Measurements from ENCODE around the gene GLDN.

DNA sequence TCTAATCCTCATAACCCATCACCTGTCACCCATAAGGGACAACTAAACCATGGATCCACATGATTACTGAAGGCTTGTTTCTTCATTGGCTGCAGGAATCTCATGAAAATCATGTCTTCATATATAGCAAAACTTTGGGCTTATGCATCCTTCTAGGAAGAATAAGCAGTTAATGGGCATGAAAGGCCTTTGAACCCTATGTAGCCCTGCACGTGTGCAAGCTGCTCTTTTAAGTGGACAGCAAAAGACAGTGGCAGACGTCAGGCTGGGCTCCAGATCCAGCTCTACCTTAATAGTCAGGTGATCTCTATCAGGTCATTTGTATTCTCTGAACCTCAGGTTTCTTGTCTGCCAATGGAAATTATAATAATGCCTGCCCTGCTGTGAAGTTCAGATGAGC lies 21.9 kb upstream of the GLDN start:
- TF ChIP-seq, protein P1, sequence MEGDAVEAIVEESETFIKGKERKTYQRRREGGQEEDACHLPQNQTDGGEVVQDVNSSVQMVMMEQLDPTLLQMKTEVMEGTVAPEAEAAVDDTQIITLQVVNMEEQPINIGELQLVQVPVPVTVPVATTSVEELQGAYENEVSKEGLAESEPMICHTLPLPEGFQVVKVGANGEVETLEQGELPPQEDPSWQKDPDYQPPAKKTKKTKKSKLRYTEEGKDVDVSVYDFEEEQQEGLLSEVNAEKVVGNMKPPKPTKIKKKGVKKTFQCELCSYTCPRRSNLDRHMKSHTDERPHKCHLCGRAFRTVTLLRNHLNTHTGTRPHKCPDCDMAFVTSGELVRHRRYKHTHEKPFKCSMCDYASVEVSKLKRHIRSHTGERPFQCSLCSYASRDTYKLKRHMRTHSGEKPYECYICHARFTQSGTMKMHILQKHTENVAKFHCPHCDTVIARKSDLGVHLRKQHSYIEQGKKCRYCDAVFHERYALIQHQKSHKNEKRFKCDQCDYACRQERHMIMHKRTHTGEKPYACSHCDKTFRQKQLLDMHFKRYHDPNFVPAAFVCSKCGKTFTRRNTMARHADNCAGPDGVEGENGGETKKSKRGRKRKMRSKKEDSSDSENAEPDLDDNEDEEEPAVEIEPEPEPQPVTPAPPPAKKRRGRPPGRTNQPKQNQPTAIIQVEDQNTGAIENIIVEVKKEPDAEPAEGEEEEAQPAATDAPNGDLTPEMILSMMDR (IDR thresholded peaks at IDR 0.05; ENCODE audit: control extremely low read depth in 1 of 3, insufficient read depth in 1 of 3, low read depth in 1 of 3, low read length in 3 of 3), result no peak
- TF ChIP-seq POLR2AphosphoS5 (IDR thresholded peaks at IDR 0.05; ENCODE audit: low read depth, low read length) (no peak), EZH2 (IDR thresholded peaks at IDR 0.05; ENCODE audit: low read depth, low read length, severe bottlenecking) (no peak), POLR2A (IDR thresholded peaks at IDR 0.05; ENCODE audit: control extremely low read depth in 1 of 2, low read depth in 2 of 2, low read length in 2 of 2) (no peak), ASH2L (IDR thresholded peaks at IDR 0.05; ENCODE audit: low read length) (no peak)
- TF ChIP-seq, protein P2, sequence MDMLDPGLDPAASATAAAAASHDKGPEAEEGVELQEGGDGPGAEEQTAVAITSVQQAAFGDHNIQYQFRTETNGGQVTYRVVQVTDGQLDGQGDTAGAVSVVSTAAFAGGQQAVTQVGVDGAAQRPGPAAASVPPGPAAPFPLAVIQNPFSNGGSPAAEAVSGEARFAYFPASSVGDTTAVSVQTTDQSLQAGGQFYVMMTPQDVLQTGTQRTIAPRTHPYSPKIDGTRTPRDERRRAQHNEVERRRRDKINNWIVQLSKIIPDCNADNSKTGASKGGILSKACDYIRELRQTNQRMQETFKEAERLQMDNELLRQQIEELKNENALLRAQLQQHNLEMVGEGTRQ (IDR thresholded peaks at IDR 0.05; ENCODE audit: low read length), result no peak
- TF ChIP-seq, protein P3, sequence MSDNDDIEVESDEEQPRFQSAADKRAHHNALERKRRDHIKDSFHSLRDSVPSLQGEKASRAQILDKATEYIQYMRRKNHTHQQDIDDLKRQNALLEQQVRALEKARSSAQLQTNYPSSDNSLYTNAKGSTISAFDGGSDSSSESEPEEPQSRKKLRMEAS (IDR thresholded peaks at IDR 0.05), result no peak
